C1 segment of cervical spinal cord (tissue), 14 donors: Measurements from ENCODE around the gene HOXB6.

Experiments
- DNase-seq, 14 donors: peaks; one replicate each; lab custom pipeline; 2025; lab: John Stamatoyannopoulos, UW

HOXB6 gene

GRCh38 chr17:48621410-48622392 lies 16.9 kb upstream of the HOXB6 start:
- no peak for DNase-seq

GRCh38 chr17:48620461-48621139 lies 15.8 kb upstream of the HOXB6 start:
- DNase-seq = no peak

- no peak for DNase-seq
Measured at GRCh38 chr17:48619826-48620449, 15.2 kb upstream of the HOXB6 start.

GRCh38 chr17:48618256-48618896 lies 13.6 kb upstream of the HOXB6 start:
- peak; percentile 5 to 85 (median 58) for DNase-seq

- no peak for DNase-seq
Measured at GRCh38 chr17:48617471-48618255, 12.9 kb upstream of the HOXB6 start.

GRCh38 chr17:48616717-48617470 lies 12.1 kb upstream of the HOXB6 start:
- DNase-seq = no peak

GRCh38 chr17:48615963-48616716 lies 11.4 kb upstream of the HOXB6 start:
- no peak for DNase-seq

- no peak for DNase-seq
Measured at GRCh38 chr17:48615047-48615962, 10.5 kb upstream of the HOXB6 start, which contains the start of gene HOXB8. Gene HOXB8, minus strand, starts transcription at chr17:48615292. Its CDS starts 588 bp downstream, at chr17:48614704.

GRCh38 chr17:48613862-48614694 lies 9.3 kb upstream of the HOXB6 start:
- DNase-seq = no peak

GRCh38 chr17:48612854-48613691 lies 8.3 kb upstream of the HOXB6 start:
- peak in 2 of 14 donors; percentile 34 to 47 for DNase-seq

- DNase-seq = no peak
Measured at GRCh38 chr17:48612456-48612853, 7.7 kb upstream of the HOXB6 start.

GRCh38 chr17:48611681-48612455 lies 7.1 kb upstream of the HOXB6 start:
- peak in 3 of 14 donors; percentile 34 to 53 (median 47) for DNase-seq

- DNase-seq = no peak
Measured at GRCh38 chr17:48611213-48611612, 6.4 kb upstream of the HOXB6 start.

GRCh38 chr17:48610282-48611211 lies 5.8 kb upstream of the HOXB6 start, which contains the start of gene HOXB7:
Gene HOXB7, minus strand, starts transcription at chr17:48611017. Its CDS starts 99 bp downstream, at chr17:48610918.
- peak in 10 of 14 donors; percentile 37 to 84 (median 62) for DNase-seq
